Loucy (cell line): ENCODE data around the gene TNS4.

Experiments used
- H2AFZ ChIP-seq: fragments of 200-600 bp; sonication (generic); 2 replicates; pipeline ENCODE4 v1.6.0; 2016; ENCODE audit warnings: antibody characterized with exemption, mild to moderate bottlenecking, low read length, moderate library complexity
- H3F3A ChIP-seq: fragments of 200-600 bp; 2 replicates; pipeline ENCODE4 v1.6.0; 2016; ENCODE audit warnings: antibody characterized with exemption, low read depth, mild to moderate bottlenecking
- H3K27me3 ChIP-seq: fragments of 200-600 bp; sonication (generic); 2 replicates; pipeline ENCODE4 v1.6.1; 2014; ENCODE audit warnings: low read length, mild to moderate bottlenecking; ENCODE audit not compliant: insufficient read depth, poor library complexity, severe bottlenecking
- H3K36me3 ChIP-seq: fragments of 200-600 bp; sonication (generic); 2 replicates; pipeline ENCODE4 v1.6.1; 2016; ENCODE audit warnings: low read length; ENCODE audit not compliant: insufficient read depth
- H3K4me1 ChIP-seq: fragments of 200-600 bp; sonication (generic); 2 replicates; pipeline ENCODE4 v1.5.1; 2014; ENCODE audit warnings: low read length, mild to moderate bottlenecking; ENCODE audit not compliant: insufficient read depth, poor library complexity, severe bottlenecking
- H3K4me2 ChIP-seq: fragments of 200-600 bp; sonication (generic); 2 replicates; pipeline ENCODE4 v1.6.0; 2014; ENCODE audit warnings: antibody characterized with exemption, low read length, low read depth, mild to moderate bottlenecking; ENCODE audit not compliant: poor library complexity, severe bottlenecking
- H3K4me3 ChIP-seq: fragments of 200-600 bp; sonication (generic); 2 replicates; pipeline ENCODE4 v1.5.1; 2014; ENCODE audit warnings: low read length, mild to moderate bottlenecking, mixed read lengths; ENCODE audit not compliant: poor library complexity, severe bottlenecking
- H3K79me2 ChIP-seq: fragments of 200-600 bp; sonication (generic); 2 replicates; pipeline ENCODE4 v1.6.1; 2014; ENCODE audit warnings: low read length; ENCODE audit not compliant: insufficient read depth
- H3K9ac ChIP-seq: fragments of 200-600 bp; sonication (generic); 2 replicates; pipeline ENCODE4 v1.6.0; 2014; ENCODE audit warnings: mild to moderate bottlenecking, low read depth, low read length, moderate library complexity; ENCODE audit not compliant: poor library complexity, severe bottlenecking
- H3K9me2 ChIP-seq: fragments of 200-600 bp; sonication (generic); replicated peaks from 2 replicates; pipeline ENCODE4 v1.6.1; 2016; ENCODE audit warnings: low read depth, low read length, mixed read lengths
- H3K9me3 ChIP-seq: fragments of 200-600 bp; sonication (generic); 2 replicates; pipeline ENCODE4 v1.6.1; 2014; ENCODE audit warnings: mild to moderate bottlenecking, antibody characterized with exemption, low read length, low read depth; ENCODE audit not compliant: insufficient read depth
- H4K20me1 ChIP-seq: fragments of 200-600 bp; sonication (generic); 2 replicates; pipeline ENCODE4 v1.6.0; 2014; ENCODE audit warnings: antibody characterized with exemption, low read length, mild to moderate bottlenecking; ENCODE audit not compliant: insufficient read depth, poor library complexity, severe bottlenecking
- CTCF ChIP-seq: fragments of 200-600 bp; sonication (generic); conservative IDR thresholded peaks from 2 replicates; pipeline ENCODE4 v1.5.1; 2014; ENCODE audit warnings: mild to moderate bottlenecking, antibody characterized with exemption, low read length
- EZH2phosphoT487 ChIP-seq: fragments of 200-600 bp; IDR thresholded peaks from 2 replicates; pipeline ENCODE4 v1.6.1; 2018; ENCODE audit warnings: antibody characterized with exemption, mild to moderate bottlenecking, moderate library complexity, borderline replicate concordance

Gene TNS4

GRCh38 chr17:40496170-40496569 is 5.3 kb downstream of the TNS4 start:
- no peak overlapping the region for H2AFZ ChIP-seq
- no peak overlapping the region for H3K9ac ChIP-seq
- no peaks in the 10 kb centered on the region for H3K36me3 ChIP-seq
- peaks cover 3% of the 10 kb centered on the region for H3K4me1 ChIP-seq
- H3K9me3 ChIP-seq, result no peaks in the 10 kb centered on the region
- H3K4me2 ChIP-seq, result no peak overlapping the region
- H4K20me1 ChIP-seq, result no peaks in the 10 kb centered on the region
- TF ChIP-seq EZH2phosphoT487, result no peak
- TF ChIP-seq CTCF, result no peak
- no peaks in the 10 kb centered on the region for H3K9me2 ChIP-seq
- no peaks in the 10 kb centered on the region for H3F3A ChIP-seq
- no peak overlapping the region for H3K4me3 ChIP-seq
- H3K27me3 ChIP-seq, result no peaks in the 10 kb centered on the region
- H3K79me2 ChIP-seq, result no peaks in the 10 kb centered on the region

GRCh38 chr17:40495140-40495539 is 6.3 kb downstream of the TNS4 start:
- Histone ChIP-seq H3K79me2 (no peaks in the 10 kb centered on the region), H3K9me2 (no peaks in the 10 kb centered on the region), H3K27me3 (no peaks in the 10 kb centered on the region), H3K4me3 (no peak overlapping the region), H3K4me1 (peaks cover 14% of the 10 kb centered on the region), H3K9ac (no peak overlapping the region), H3K4me2 (no peak overlapping the region), H3K9me3 (no peaks in the 10 kb centered on the region), H4K20me1 (no peaks in the 10 kb centered on the region), H2AFZ (no peak overlapping the region), H3K36me3 (no peaks in the 10 kb centered on the region), H3F3A (no peaks in the 10 kb centered on the region)
- TF ChIP-seq EZH2phosphoT487 (no peak), CTCF (no peak)

DNA sequence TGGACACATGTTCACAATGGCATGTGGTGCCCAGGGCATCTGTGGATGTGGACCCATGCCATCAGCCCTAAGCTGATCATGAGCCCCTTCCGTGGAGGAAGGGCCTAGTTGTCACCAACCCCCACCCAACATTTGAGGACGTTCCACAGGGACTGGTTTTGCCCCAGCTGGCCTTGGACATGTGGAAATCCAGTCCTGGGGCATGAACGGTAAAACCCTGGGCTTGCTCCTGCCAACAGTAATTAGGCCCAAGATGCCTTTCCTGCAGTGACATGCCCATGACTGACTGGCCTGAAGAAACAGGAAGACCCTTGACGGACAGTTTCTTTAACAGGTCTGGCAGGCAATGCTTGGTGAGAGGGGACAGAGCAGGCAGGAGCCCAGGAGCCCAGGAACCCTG is 7.7 kb downstream of the TNS4 start:
- Histone ChIP-seq H3K9me2 (no peaks in the 10 kb centered on the region), H3K4me2 (no peak overlapping the region), H3K79me2 (no peaks in the 10 kb centered on the region), H3K4me1 (peaks cover 19% of the 10 kb centered on the region), H3K36me3 (no peaks in the 10 kb centered on the region), H3K4me3 (no peak overlapping the region), H3F3A (no peaks in the 10 kb centered on the region), H3K27me3 (no peaks in the 10 kb centered on the region), H3K9ac (no peak overlapping the region), H4K20me1 (no peaks in the 10 kb centered on the region), H3K9me3 (no peaks in the 10 kb centered on the region), H2AFZ (no peak overlapping the region; the same call in 1 of the 2 replicates)
- no peak for TF ChIP-seq EZH2phosphoT487
- no peak for TF ChIP-seq CTCF
